Prostate gland (tissue), 1 donor: ENCODE results near the gene ASH1L.
A peak's percentile ranks its signal among the peaks of the same experiment; 100 is the strongest.

Experiments used
- POLR2A ChIP-seq: fragments of 450-650 bp; IDR thresholded peaks from one replicate; pipeline ENCODE4 v1.6.1; 2016; ENCODE audit warnings: antibody characterized with exemption, mild to moderate bottlenecking
- POLR2AphosphoS5 ChIP-seq: sonication (generic); formaldehyde crosslinking; IDR thresholded peaks from one replicate; pipeline ENCODE4 v1.6.1; 2017; ENCODE audit warnings: antibody characterized with exemption

- TF ChIP-seq POLR2AphosphoS5 (peak; percentile 92), POLR2A (peak; percentile 87)
Observed at GRCh38 chr1:155324037-155324716, 238.4 kb downstream of the ASH1L start.
